ENCODE measurements around the gene TUSC2.

Gene TUSC2

GRCh38 chr3:50324351-50325112 is 3.5 kb downstream of the TUSC2 start:
- Histone ChIP-seq H3K4me3 (ENCODE audit: low read depth in 1 of 2, low read length in 2 of 2) (no peak overlapping the region), H3K9me3 (ENCODE audit: control insufficient read depth in 1 of 2, low read length in 2 of 2) (no peaks in the 10 kb centered on the region), H3K27me3 (ENCODE audit: control insufficient read depth in 1 of 2, insufficient read depth in 2 of 2, low read length in 2 of 2) (no peaks in the 10 kb centered on the region), H3K4me1 (ENCODE audit: control insufficient read depth in 1 of 2, insufficient read depth in 2 of 2, low read length in 2 of 2) (peaks cover 40 to 64% of the 10 kb centered on the region in 2 donors), H3K36me3 (ENCODE audit: control insufficient read depth in 1 of 2, insufficient read depth in 2 of 2, low read length in 2 of 2) (peaks cover 3 to 18% of the 10 kb centered on the region in 2 donors), H3K27ac (ENCODE audit: low read depth, low read length) (no peak overlapping the region), H3K9ac (ENCODE audit: low read depth in 1 of 2, low read length in 2 of 2) (peak overlapping the region; percentile 26 to 38)

GRCh38 chr3:50323614-50324199 is 4.3 kb downstream of the TUSC2 start:
- peak overlapping the region; percentile 66 for H3K27ac ChIP-seq (ENCODE audit: low read depth, low read length)
- no peaks in the 10 kb centered on the region for H3K27me3 ChIP-seq (ENCODE audit: control insufficient read depth in 1 of 2, insufficient read depth in 2 of 2, low read length in 2 of 2)
- H3K9me3 ChIP-seq (ENCODE audit: control insufficient read depth in 1 of 2, low read length in 2 of 2), result no peaks in the 10 kb centered on the region
- H3K4me1 ChIP-seq (ENCODE audit: control insufficient read depth in 1 of 2, insufficient read depth in 2 of 2, low read length in 2 of 2), result peaks cover 49 to 71% of the 10 kb centered on the region in 2 donors
- peaks cover 5 to 20% of the 10 kb centered on the region in 2 donors for H3K36me3 ChIP-seq (ENCODE audit: control insufficient read depth in 1 of 2, insufficient read depth in 2 of 2, low read length in 2 of 2)
- H3K9ac ChIP-seq (ENCODE audit: low read depth in 1 of 2, low read length in 2 of 2), result no peak overlapping the region
- no peak overlapping the region for H3K4me3 ChIP-seq (ENCODE audit: low read depth in 1 of 2, low read length in 2 of 2)

- peak overlapping the region in 1 of 2 donors; percentile 83 for H3K4me3 ChIP-seq (ENCODE audit: low read depth in 1 of 2, low read length in 2 of 2)
- peaks cover 10 to 26% of the 10 kb centered on the region in 2 donors for H3K36me3 ChIP-seq (ENCODE audit: control insufficient read depth in 1 of 2, insufficient read depth in 2 of 2, low read length in 2 of 2)
- H3K27ac ChIP-seq (ENCODE audit: low read depth, low read length), result peak overlapping the region; percentile 93
- peak overlapping the region; percentile 43 to 93 for H3K9ac ChIP-seq (ENCODE audit: low read depth in 1 of 2, low read length in 2 of 2)
- H3K4me1 ChIP-seq (ENCODE audit: control insufficient read depth in 1 of 2, insufficient read depth in 2 of 2, low read length in 2 of 2), result peaks cover 54 to 71% of the 10 kb centered on the region in 2 donors
- H3K27me3 ChIP-seq (ENCODE audit: control insufficient read depth in 1 of 2, insufficient read depth in 2 of 2, low read length in 2 of 2), result no peaks in the 10 kb centered on the region
- no peaks in the 10 kb centered on the region for H3K9me3 ChIP-seq (ENCODE audit: control insufficient read depth in 1 of 2, low read length in 2 of 2)
Measured at GRCh38 chr3:50323092-50323600, 4.9 kb downstream of the TUSC2 start.

GRCh38 chr3:50322386-50323091 is 5.5 kb downstream of the TUSC2 start, which contains the start of gene HYAL2:
Gene HYAL2, minus strand, starts transcription at chr3:50322745. Its CDS starts 2,256 bp downstream, at chr3:50320489.
- H3K9me3 ChIP-seq (ENCODE audit: control insufficient read depth in 1 of 2, low read length in 2 of 2), result no peaks in the 10 kb centered on the region
- H3K27ac ChIP-seq (ENCODE audit: low read depth, low read length), result peak within 1 kb of the TSS; percentile 93
- peak within 1 kb of the TSS; percentile 83 to 94 for H3K4me3 ChIP-seq (ENCODE audit: low read depth in 1 of 2, low read length in 2 of 2)
- no peaks in the 10 kb centered on the region for H3K27me3 ChIP-seq (ENCODE audit: control insufficient read depth in 1 of 2, insufficient read depth in 2 of 2, low read length in 2 of 2)
- peaks cover 11 to 29% of the 10 kb centered on the region in 2 donors for H3K36me3 ChIP-seq (ENCODE audit: control insufficient read depth in 1 of 2, insufficient read depth in 2 of 2, low read length in 2 of 2)
- H3K9ac ChIP-seq (ENCODE audit: low read depth in 1 of 2, low read length in 2 of 2), result peak within 1 kb of the TSS; percentile 85 to 93
- H3K4me1 ChIP-seq (ENCODE audit: control insufficient read depth in 1 of 2, insufficient read depth in 2 of 2, low read length in 2 of 2), result peaks cover 60 to 74% of the 10 kb centered on the region in 2 donors

- Histone ChIP-seq H3K27ac (ENCODE audit: low read depth, low read length) (peak overlapping the region; percentile 93), H3K9ac (ENCODE audit: low read depth in 1 of 2, low read length in 2 of 2) (peak overlapping the region; percentile 43 to 93), H3K36me3 (ENCODE audit: control insufficient read depth in 1 of 2, insufficient read depth in 2 of 2, low read length in 2 of 2) (peaks cover 11 to 31% of the 10 kb centered on the region in 2 donors), H3K9me3 (ENCODE audit: control insufficient read depth in 1 of 2, low read length in 2 of 2) (no peaks in the 10 kb centered on the region), H3K4me1 (ENCODE audit: control insufficient read depth in 1 of 2, insufficient read depth in 2 of 2, low read length in 2 of 2) (peaks cover 60 to 74% of the 10 kb centered on the region in 2 donors), H3K27me3 (ENCODE audit: control insufficient read depth in 1 of 2, insufficient read depth in 2 of 2, low read length in 2 of 2) (no peaks in the 10 kb centered on the region), H3K4me3 (ENCODE audit: low read depth in 1 of 2, low read length in 2 of 2) (peak overlapping the region; percentile 83 to 94)
Measured at GRCh38 chr3:50322115-50322385, 6.0 kb downstream of the TUSC2 start.

GRCh38 chr3:50321336-50322114 is 6.5 kb downstream of the TUSC2 start:
- Histone ChIP-seq H3K4me1 (ENCODE audit: control insufficient read depth in 1 of 2, insufficient read depth in 2 of 2, low read length in 2 of 2) (peaks cover 63 to 76% of the 10 kb centered on the region in 2 donors), H3K4me3 (ENCODE audit: low read depth in 1 of 2, low read length in 2 of 2) (peak overlapping the region; percentile 83 to 94), H3K27me3 (ENCODE audit: control insufficient read depth in 1 of 2, insufficient read depth in 2 of 2, low read length in 2 of 2) (no peaks in the 10 kb centered on the region), H3K9me3 (ENCODE audit: control insufficient read depth in 1 of 2, low read length in 2 of 2) (no peaks in the 10 kb centered on the region), H3K36me3 (ENCODE audit: control insufficient read depth in 1 of 2, insufficient read depth in 2 of 2, low read length in 2 of 2) (peaks cover 11 to 32% of the 10 kb centered on the region in 2 donors), H3K9ac (ENCODE audit: low read depth in 1 of 2, low read length in 2 of 2) (peak overlapping the region; percentile 85 to 93), H3K27ac (ENCODE audit: low read depth, low read length) (peak overlapping the region; percentile 93)

GRCh38 chr3:50320853-50321335 is 7.1 kb downstream of the TUSC2 start:
- no peaks in the 10 kb centered on the region for H3K27me3 ChIP-seq (ENCODE audit: control insufficient read depth in 1 of 2, insufficient read depth in 2 of 2, low read length in 2 of 2)
- peaks cover 68 to 80% of the 10 kb centered on the region in 2 donors for H3K4me1 ChIP-seq (ENCODE audit: control insufficient read depth in 1 of 2, insufficient read depth in 2 of 2, low read length in 2 of 2)
- H3K4me3 ChIP-seq (ENCODE audit: low read depth in 1 of 2, low read length in 2 of 2), result peak overlapping the region; percentile 83 to 94
- H3K27ac ChIP-seq (ENCODE audit: low read depth, low read length), result peak overlapping the region; percentile 93
- no peaks in the 10 kb centered on the region for H3K9me3 ChIP-seq (ENCODE audit: control insufficient read depth in 1 of 2, low read length in 2 of 2)
- H3K36me3 ChIP-seq (ENCODE audit: control insufficient read depth in 1 of 2, insufficient read depth in 2 of 2, low read length in 2 of 2), result peaks cover 11 to 28% of the 10 kb centered on the region in 2 donors
- peak overlapping the region; percentile 85 to 93 for H3K9ac ChIP-seq (ENCODE audit: low read depth in 1 of 2, low read length in 2 of 2)

- peak overlapping the region; percentile 85 to 93 for H3K9ac ChIP-seq (ENCODE audit: low read depth in 1 of 2, low read length in 2 of 2)
- peak overlapping the region; percentile 93 for H3K27ac ChIP-seq (ENCODE audit: low read depth, low read length)
- H3K4me3 ChIP-seq (ENCODE audit: low read depth in 1 of 2, low read length in 2 of 2), result peak overlapping the region; percentile 83 to 94
- peaks cover 68 to 80% of the 10 kb centered on the region in 2 donors for H3K4me1 ChIP-seq (ENCODE audit: control insufficient read depth in 1 of 2, insufficient read depth in 2 of 2, low read length in 2 of 2)
- H3K9me3 ChIP-seq (ENCODE audit: control insufficient read depth in 1 of 2, low read length in 2 of 2), result no peaks in the 10 kb centered on the region
- H3K36me3 ChIP-seq (ENCODE audit: control insufficient read depth in 1 of 2, insufficient read depth in 2 of 2, low read length in 2 of 2), result peaks cover 8 to 22% of the 10 kb centered on the region in 2 donors
- no peaks in the 10 kb centered on the region for H3K27me3 ChIP-seq (ENCODE audit: control insufficient read depth in 1 of 2, insufficient read depth in 2 of 2, low read length in 2 of 2)
Measured at GRCh38 chr3:50319894-50320625, 8.0 kb downstream of the TUSC2 start.

Measured in duodenal mucosa (tissue), 2 donors.